HL-60 (cell line): ENCODE data around the gene CISD2.

Source experiments
- GABPA ChIP-seq: IDR thresholded peaks from 2 replicates; pipeline ENCODE4 v1.6.1; 2012; ENCODE audit warnings: low read depth
- POLR2AphosphoS5 ChIP-seq: IDR thresholded peaks from 2 replicates; pipeline ENCODE4 v1.6.1; 2012; ENCODE audit warnings: low read depth
- SPI1 ChIP-seq: IDR thresholded peaks from 2 replicates; pipeline ENCODE4 v1.6.1; 2012; ENCODE audit warnings: low read depth, mild to moderate bottlenecking, borderline replicate concordance
- TF ChIP-seq, protein P1 (sequence below): IDR thresholded peaks from one replicate; pipeline ENCODE4 v1.5.1; 2011; ENCODE audit warnings: low read length, control low read depth, inconsistent platforms; ENCODE audit not compliant: insufficient read depth
- TF ChIP-seq, protein P2 (sequence below): IDR thresholded peaks from 2 replicates; pipeline ENCODE4 v1.6.1; 2012; ENCODE audit warnings: low read depth; ENCODE audit not compliant: insufficient replicate concordance

DNA sequence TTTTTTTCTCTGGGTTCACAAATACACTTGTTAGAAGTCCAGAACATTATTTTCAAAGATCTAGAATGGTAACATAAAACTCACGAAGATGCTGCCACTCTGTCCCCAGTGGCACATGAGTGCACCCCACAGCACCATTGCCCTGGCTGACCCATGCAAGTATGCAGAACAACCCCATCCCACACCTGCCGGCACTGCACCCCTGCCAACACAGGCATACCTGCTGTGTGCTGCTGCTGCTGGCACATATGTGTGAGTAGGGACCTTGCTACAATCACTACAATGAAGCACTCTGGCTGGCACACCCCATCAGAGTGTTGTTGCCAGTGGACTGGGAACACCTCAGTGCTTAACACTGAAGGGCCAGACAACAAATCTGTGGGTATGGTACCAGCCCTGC is 66.9 kb downstream of the CISD2 start:
- TF ChIP-seq, protein P1, sequence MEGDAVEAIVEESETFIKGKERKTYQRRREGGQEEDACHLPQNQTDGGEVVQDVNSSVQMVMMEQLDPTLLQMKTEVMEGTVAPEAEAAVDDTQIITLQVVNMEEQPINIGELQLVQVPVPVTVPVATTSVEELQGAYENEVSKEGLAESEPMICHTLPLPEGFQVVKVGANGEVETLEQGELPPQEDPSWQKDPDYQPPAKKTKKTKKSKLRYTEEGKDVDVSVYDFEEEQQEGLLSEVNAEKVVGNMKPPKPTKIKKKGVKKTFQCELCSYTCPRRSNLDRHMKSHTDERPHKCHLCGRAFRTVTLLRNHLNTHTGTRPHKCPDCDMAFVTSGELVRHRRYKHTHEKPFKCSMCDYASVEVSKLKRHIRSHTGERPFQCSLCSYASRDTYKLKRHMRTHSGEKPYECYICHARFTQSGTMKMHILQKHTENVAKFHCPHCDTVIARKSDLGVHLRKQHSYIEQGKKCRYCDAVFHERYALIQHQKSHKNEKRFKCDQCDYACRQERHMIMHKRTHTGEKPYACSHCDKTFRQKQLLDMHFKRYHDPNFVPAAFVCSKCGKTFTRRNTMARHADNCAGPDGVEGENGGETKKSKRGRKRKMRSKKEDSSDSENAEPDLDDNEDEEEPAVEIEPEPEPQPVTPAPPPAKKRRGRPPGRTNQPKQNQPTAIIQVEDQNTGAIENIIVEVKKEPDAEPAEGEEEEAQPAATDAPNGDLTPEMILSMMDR = no peak
- TF ChIP-seq, protein P2, sequence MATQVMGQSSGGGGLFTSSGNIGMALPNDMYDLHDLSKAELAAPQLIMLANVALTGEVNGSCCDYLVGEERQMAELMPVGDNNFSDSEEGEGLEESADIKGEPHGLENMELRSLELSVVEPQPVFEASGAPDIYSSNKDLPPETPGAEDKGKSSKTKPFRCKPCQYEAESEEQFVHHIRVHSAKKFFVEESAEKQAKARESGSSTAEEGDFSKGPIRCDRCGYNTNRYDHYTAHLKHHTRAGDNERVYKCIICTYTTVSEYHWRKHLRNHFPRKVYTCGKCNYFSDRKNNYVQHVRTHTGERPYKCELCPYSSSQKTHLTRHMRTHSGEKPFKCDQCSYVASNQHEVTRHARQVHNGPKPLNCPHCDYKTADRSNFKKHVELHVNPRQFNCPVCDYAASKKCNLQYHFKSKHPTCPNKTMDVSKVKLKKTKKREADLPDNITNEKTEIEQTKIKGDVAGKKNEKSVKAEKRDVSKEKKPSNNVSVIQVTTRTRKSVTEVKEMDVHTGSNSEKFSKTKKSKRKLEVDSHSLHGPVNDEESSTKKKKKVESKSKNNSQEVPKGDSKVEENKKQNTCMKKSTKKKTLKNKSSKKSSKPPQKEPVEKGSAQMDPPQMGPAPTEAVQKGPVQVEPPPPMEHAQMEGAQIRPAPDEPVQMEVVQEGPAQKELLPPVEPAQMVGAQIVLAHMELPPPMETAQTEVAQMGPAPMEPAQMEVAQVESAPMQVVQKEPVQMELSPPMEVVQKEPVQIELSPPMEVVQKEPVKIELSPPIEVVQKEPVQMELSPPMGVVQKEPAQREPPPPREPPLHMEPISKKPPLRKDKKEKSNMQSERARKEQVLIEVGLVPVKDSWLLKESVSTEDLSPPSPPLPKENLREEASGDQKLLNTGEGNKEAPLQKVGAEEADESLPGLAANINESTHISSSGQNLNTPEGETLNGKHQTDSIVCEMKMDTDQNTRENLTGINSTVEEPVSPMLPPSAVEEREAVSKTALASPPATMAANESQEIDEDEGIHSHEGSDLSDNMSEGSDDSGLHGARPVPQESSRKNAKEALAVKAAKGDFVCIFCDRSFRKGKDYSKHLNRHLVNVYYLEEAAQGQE = no peak
- TF ChIP-seq POLR2AphosphoS5 (no peak), GABPA (no peak), SPI1 (no peak)
